Hematopoietic multipotent progenitor cell (in vitro differentiated cells): ENCODE data around the gene WNT2. TPM values are rescaled to one million over a fixed set of nuclear protein-coding genes. Genes with fewer than 3 reads are reported as not detected.

Experiments used
- small RNA-seq: library from RNA; depleted of rRNA; stranded (forward); fragments of <200 nt; gene quantifications from one replicate; pipeline ENCODE3, GENCODE V24; 2012
- total RNA-seq: library from RNA; depleted of rRNA; stranded (reverse); fragments of >200 nt; gene quantifications from one replicate; pipeline ENCODE4 v1.2.3, GENCODE V29; 2012

WNT2 gene
- total RNA-seq, 1 donor, result not detected

Small RNAs within 50 kb of the gene (small RNA-seq; reads per million reads assigned to genes)
- not detected for gene MTCYBP6

Other genes starting within 250 kb of the WNT2 start
- not detected for gene ASZ1, start 104.4 kb upstream of the WNT2 start, total RNA-seq
- gene CFTR, start 157.0 kb upstream of the WNT2 start, total RNA-seq, result not detected